WI38 (cell line): Measurements from ENCODE around the gene UHRF2.
"Not testable (repeated sequence)": the region's sequence is repeated elsewhere in the genome, so short reads cannot be mapped to it uniquely, and the experiment has no call there.

ENCODE experiments used
- H3K4me3 ChIP-seq: 2 replicates; pipeline ENCODE4 v1.5.1; 2011; ENCODE audit warnings: low read depth, mild to moderate bottlenecking, control low read depth, low read length
- CTCF ChIP-seq: IDR thresholded peaks from 2 replicates; pipeline ENCODE4 v1.5.1; 2012; ENCODE audit warnings: low read depth, mild to moderate bottlenecking, control low read depth, low read length

UHRF2 gene

DNA sequence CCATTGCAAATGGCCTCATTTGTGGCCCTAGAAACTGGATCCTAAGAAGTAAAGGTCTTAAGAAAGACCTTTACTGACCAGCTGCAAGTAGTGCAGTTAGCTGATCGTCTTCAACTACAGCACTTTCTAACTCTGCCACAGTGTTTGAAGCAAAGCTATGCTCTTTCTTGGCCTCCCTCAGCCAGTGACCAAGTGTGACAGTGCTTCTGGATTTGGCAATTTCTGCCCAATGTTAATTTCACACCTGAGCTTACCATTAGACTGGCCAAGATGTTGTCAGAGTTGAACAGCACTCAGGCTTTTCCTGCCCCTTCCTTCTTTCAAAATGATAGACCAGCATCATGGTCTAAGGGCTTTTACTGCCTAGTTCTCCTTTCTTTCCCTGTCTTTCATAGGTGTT, 36.1 kb downstream of the UHRF2 start:
- no peak overlapping the region for H3K4me3 ChIP-seq
- TF ChIP-seq CTCF = no peak

DNA sequence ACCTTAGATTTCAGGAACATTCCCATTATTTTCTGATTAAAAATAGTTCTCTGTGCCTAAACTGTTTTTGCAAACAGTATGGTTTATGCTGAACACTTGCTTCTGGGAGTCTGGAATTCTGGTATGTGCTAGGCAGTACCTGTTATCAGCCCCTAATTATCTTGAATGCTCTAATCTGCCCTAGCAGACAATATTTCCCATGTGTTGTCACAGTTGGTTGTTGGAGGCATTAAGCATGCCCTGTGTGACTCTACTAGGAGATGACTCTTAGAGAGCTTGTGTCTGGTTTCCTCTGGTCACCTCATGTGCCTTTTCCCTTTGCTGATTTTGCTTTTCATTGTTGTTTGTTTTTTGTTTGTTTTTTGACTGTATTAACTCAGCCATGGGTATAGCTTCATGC, 36.6 kb downstream of the UHRF2 start:
- no peak overlapping the region for H3K4me3 ChIP-seq

DNA sequence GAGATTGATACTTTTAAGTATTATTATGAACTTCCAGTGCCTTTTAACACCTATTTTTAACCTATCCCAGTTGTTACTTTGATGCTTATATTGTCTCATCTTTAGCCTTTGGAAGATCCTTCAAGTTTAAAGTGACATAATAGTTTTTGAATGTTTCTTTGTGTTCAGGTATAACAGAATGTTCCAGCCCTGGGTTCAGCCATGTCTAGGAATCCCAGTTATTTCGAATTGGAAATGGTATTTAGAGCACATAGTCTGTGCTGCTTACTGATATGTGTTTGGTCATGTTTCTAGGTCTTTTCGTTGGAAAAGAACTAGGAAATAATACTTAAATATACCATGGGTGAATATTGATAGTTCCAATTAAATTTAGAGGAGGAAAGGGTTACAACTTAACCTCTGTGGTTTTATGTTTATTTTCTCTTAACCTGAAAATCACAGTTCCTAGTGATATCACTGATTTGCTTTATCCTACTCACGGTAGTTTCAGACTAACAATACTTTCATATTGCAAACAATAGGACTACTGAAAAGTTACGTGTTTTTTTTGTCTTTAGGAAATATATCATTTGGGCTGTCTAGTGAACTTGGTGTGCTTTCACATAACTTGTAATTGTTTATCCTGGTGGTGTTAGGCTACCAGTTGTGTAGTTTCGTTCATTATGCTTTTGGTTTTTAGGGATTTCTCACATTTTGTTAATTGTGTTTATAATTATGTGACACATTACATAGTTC, 37.8 kb downstream of the UHRF2 start:
- H3K4me3 ChIP-seq = no peak overlapping the region
- TF ChIP-seq CTCF = no peak

More for the DNA sequence above, 36.6 kb downstream of the UHRF2 start:
- TF ChIP-seq CTCF = no peak

DNA sequence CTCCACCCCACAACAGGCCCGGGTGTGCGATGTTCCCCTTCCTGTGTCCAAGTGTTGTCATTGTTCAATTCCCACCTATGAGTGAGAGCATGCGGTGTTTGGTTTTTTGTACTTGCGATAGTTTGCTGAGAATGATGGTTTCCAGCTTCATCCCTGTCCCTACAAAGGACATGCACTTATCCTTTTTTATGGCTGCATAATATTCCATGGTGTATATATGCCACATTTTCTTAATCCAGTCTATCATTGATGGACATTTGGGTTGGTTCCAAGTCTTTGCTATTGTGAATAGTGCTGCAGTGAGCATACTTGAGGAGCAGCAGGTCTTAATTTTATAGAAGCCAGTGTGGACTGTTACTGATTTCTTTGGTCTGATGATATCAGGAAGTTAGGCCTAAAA, 42.3 kb downstream of the UHRF2 start:
- H3K4me3 ChIP-seq = not testable (repeated sequence)

DNA sequence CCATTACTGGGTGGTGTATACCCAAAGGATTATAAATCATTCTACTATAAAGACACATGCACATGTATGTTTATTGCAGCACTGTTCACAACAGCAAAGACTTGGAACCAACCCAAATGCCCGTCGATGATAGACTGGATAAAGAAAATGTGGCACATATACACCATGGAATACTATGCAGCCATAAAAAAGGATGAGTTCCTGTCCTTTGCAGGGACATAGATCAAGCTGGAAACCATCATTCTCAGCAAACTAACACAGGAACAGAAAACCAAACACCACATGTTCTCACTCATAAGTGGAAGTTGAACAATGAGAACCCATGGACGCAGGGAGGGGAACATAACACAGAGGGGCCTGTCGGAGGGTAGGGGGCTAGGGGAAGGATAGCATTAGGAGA, 45.7 kb downstream of the UHRF2 start:
- not testable (repeated sequence) for H3K4me3 ChIP-seq

GRCh38 chr9:6459718-6460117, 46.7 kb downstream of the UHRF2 start:
- no peak for TF ChIP-seq CTCF

GRCh38 chr9:6460189-6460768, 47.3 kb downstream of the UHRF2 start:
- H3K4me3 ChIP-seq = no peak overlapping the region
- no peak for TF ChIP-seq CTCF

More at GRCh38 chr9:6459718-6460117, 46.7 kb downstream of the UHRF2 start:
- H3K4me3 ChIP-seq = no peak overlapping the region

GRCh38 chr9:6461619-6462018, 48.6 kb downstream of the UHRF2 start:
- no peak for TF ChIP-seq CTCF
- no peak overlapping the region for H3K4me3 ChIP-seq
